Measurements from ENCODE around the gene PRKCA. TPM values are rescaled to one million over a fixed set of nuclear protein-coding genes. Genes with fewer than 3 reads are reported as not detected.
A peak's percentile ranks its signal among the peaks of the same experiment; 100 is the strongest.

Gene PRKCA
- total RNA-seq, 1 experiment from 2014 or later: 20.7 TPM

- POLR2A ChIA-PET: interaction anchor here (0.7 to 2.1 kb wide), 4 partner anchors 21 to 1690 kb away, joined by 3 to 9 read pairs (median 5); no protein-coding TSS in a partner anchor
Observed at GRCh38 chr17:66462010-66462409, 159.6 kb downstream of the PRKCA start.

GRCh38 chr17:66464921-66465320, 162.5 kb downstream of the PRKCA start:
- intact Hi-C loops (cut with micrococcal nuclease): loop anchor here (5.0 to 10.0 kb wide), 2 partner anchors 42 to 190 kb away; no protein-coding TSS in a partner anchor
- Mint-ChIP-seq H3K4me3 (ENCODE audit: unreplicated experiment) (no peak overlapping the region), H3K27ac (ENCODE audit: low read depth, unreplicated experiment) (no peak overlapping the region), H3K27me3 (ENCODE audit: insufficient read depth, unreplicated experiment) (no peaks in the 10 kb centered on the region), H3K9me3 (ENCODE audit: unreplicated experiment) (no peaks in the 10 kb centered on the region), H3K4me1 (ENCODE audit: insufficient read depth, unreplicated experiment) (peaks cover 40% of the 10 kb centered on the region), H3K36me3 (ENCODE audit: insufficient read depth, unreplicated experiment) (no peaks in the 10 kb centered on the region)
- no peak for DNase-seq (ENCODE audit: unreplicated experiment)
- no TSS peak for BruUV-seq (replicated peaks)
- ChIA-PET CTCF (interaction anchor here (0.7 kb wide), 1 partner anchor 43 kb away, joined by 3 read pairs; no protein-coding TSS in a partner anchor), POLR2A (interaction anchor here (0.6 to 2.8 kb wide), 9 partner anchors 31 to 1045 kb away, joined by 3 to 23 read pairs (median 3); no protein-coding TSS in a partner anchor)
- TF ChIP-seq, protein P1, sequence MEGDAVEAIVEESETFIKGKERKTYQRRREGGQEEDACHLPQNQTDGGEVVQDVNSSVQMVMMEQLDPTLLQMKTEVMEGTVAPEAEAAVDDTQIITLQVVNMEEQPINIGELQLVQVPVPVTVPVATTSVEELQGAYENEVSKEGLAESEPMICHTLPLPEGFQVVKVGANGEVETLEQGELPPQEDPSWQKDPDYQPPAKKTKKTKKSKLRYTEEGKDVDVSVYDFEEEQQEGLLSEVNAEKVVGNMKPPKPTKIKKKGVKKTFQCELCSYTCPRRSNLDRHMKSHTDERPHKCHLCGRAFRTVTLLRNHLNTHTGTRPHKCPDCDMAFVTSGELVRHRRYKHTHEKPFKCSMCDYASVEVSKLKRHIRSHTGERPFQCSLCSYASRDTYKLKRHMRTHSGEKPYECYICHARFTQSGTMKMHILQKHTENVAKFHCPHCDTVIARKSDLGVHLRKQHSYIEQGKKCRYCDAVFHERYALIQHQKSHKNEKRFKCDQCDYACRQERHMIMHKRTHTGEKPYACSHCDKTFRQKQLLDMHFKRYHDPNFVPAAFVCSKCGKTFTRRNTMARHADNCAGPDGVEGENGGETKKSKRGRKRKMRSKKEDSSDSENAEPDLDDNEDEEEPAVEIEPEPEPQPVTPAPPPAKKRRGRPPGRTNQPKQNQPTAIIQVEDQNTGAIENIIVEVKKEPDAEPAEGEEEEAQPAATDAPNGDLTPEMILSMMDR (IDR thresholded peaks at IDR 0.05; ENCODE audit: unreplicated experiment): no peak

More at GRCh38 chr17:66462010-66462409, 159.6 kb downstream of the PRKCA start:
- intact Hi-C loops (cut with micrococcal nuclease): loop anchor here (10.0 kb wide), 1 partner anchor 187 kb away; no protein-coding TSS in a partner anchor
- CTCF ChIA-PET: interaction anchor here (0.5 to 0.9 kb wide), 3 partner anchors 27 to 188 kb away, joined by 3 read pairs; no protein-coding TSS in a partner anchor
- no peaks in the 10 kb centered on the region for H3K9me3 Mint-ChIP-seq (ENCODE audit: unreplicated experiment)
- peak overlapping the region; percentile 27 for H3K27ac Mint-ChIP-seq (ENCODE audit: low read depth, unreplicated experiment)
- no peak overlapping the region for H3K4me3 Mint-ChIP-seq (ENCODE audit: unreplicated experiment)
- no TSS peak for BruUV-seq (replicated peaks)
- no peaks in the 10 kb centered on the region for H3K36me3 Mint-ChIP-seq (ENCODE audit: insufficient read depth, unreplicated experiment)
- no peaks in the 10 kb centered on the region for H3K27me3 Mint-ChIP-seq (ENCODE audit: insufficient read depth, unreplicated experiment)
- TF ChIP-seq, protein P1 (IDR thresholded peaks at IDR 0.05; ENCODE audit: unreplicated experiment): no peak
- H3K4me1 Mint-ChIP-seq (ENCODE audit: insufficient read depth, unreplicated experiment): peaks cover 26% of the 10 kb centered on the region
- DNase-seq (ENCODE audit: unreplicated experiment): no peak

GRCh38 chr17:66465701-66466100, 163.3 kb downstream of the PRKCA start:
- Mint-ChIP-seq H3K4me1 (ENCODE audit: insufficient read depth, unreplicated experiment) (peaks cover 33% of the 10 kb centered on the region), H3K27ac (ENCODE audit: low read depth, unreplicated experiment) (peak overlapping the region; percentile 84), H3K4me3 (ENCODE audit: unreplicated experiment) (no peak overlapping the region), H3K36me3 (ENCODE audit: insufficient read depth, unreplicated experiment) (no peaks in the 10 kb centered on the region), H3K27me3 (ENCODE audit: insufficient read depth, unreplicated experiment) (no peaks in the 10 kb centered on the region), H3K9me3 (ENCODE audit: unreplicated experiment) (no peaks in the 10 kb centered on the region)
- TF ChIP-seq, protein P1 (IDR thresholded peaks at IDR 0.05; ENCODE audit: unreplicated experiment): no peak
- ChIA-PET CTCF (interaction anchor here (0.5 to 1.2 kb wide), 3 partner anchors 44 to 162 kb away, joined by 3 to 4 read pairs (median 3); no protein-coding TSS in a partner anchor), POLR2A (interaction anchor here (0.6 to 2.8 kb wide), 11 partner anchors 24 to 1045 kb away, joined by 3 to 23 read pairs (median 3); no protein-coding TSS in a partner anchor)
- no TSS peak for BruUV-seq (replicated peaks)
- no peak for DNase-seq (ENCODE audit: unreplicated experiment)
- intact Hi-C loops (cut with micrococcal nuclease): loop anchor here (2.0 to 10.0 kb wide), 4 partner anchors 33 to 211 kb away; no protein-coding TSS in a partner anchor

- BruUV-seq (replicated peaks): TSS peak; percentile 60
- H3K27ac Mint-ChIP-seq (ENCODE audit: low read depth, unreplicated experiment): peak overlapping the region; percentile 84
- H3K36me3 Mint-ChIP-seq (ENCODE audit: insufficient read depth, unreplicated experiment): no peaks in the 10 kb centered on the region
- H3K4me3 Mint-ChIP-seq (ENCODE audit: unreplicated experiment): peak overlapping the region; percentile 70
- ChIA-PET CTCF (interaction anchor here (0.5 to 1.2 kb wide), 3 partner anchors 30 to 162 kb away, joined by 3 to 4 read pairs (median 3); no protein-coding TSS in a partner anchor), POLR2A (interaction anchor here (0.6 to 2.8 kb wide), 8 partner anchors 25 to 211 kb away, joined by 3 to 23 read pairs (median 6); no protein-coding TSS in a partner anchor)
- TF ChIP-seq, protein P1 (IDR thresholded peaks at IDR 0.05; ENCODE audit: unreplicated experiment): no peak
- H3K9me3 Mint-ChIP-seq (ENCODE audit: unreplicated experiment): no peaks in the 10 kb centered on the region
- peaks cover 33% of the 10 kb centered on the region for H3K4me1 Mint-ChIP-seq (ENCODE audit: insufficient read depth, unreplicated experiment)
- no peak for DNase-seq (ENCODE audit: unreplicated experiment)
- intact Hi-C loops (cut with micrococcal nuclease): loop anchor here (2.0 to 10.0 kb wide), 4 partner anchors 33 to 211 kb away; no protein-coding TSS in a partner anchor
- no peaks in the 10 kb centered on the region for H3K27me3 Mint-ChIP-seq (ENCODE audit: insufficient read depth, unreplicated experiment)
Observed at GRCh38 chr17:66466106-66466820, 163.8 kb downstream of the PRKCA start.

Measured in MCF 10A (cell line).